Measurements from ENCODE around the gene GRIK4. TPM values are rescaled to one million over a fixed set of nuclear protein-coding genes. Genes with fewer than 3 reads are reported as not detected.

Gene GRIK4
- polyA plus RNA-seq, 1 experiment: not detected

- Histone ChIP-seq H3K36me3 (ENCODE audit: control insufficient read depth, insufficient read depth, low read length) (no peaks in the 10 kb centered on the region), H3K27me3 (ENCODE audit: control insufficient read depth, insufficient read depth, low read length) (peaks cover 3% of the 10 kb centered on the region), H3K4me3 (ENCODE audit: low read depth, low read length) (no peak overlapping the region)
- TF ChIP-seq CTCF (IDR thresholded peaks at IDR 0.05; ENCODE audit: insufficient read depth, low read depth, low read length): no peak
- ChIA-PET CTCF (interaction anchor here (0.6 to 1.2 kb wide), 3 partner anchors 9 to 179 kb away, joined by 3 read pairs; no protein-coding TSS in a partner anchor), POLR2A (no interaction called here)
- no peak for DNase-seq (ENCODE audit: low read depth)
Measured at GRCh38 chr11:120517390-120517761, 5.8 kb downstream of the GRIK4 start.

- POLR2A ChIA-PET: no interaction called here
- no peak for DNase-seq (ENCODE audit: low read depth)
- CTCF ChIA-PET: interaction anchor here (0.6 to 1.1 kb wide), 3 partner anchors 8 to 178 kb away, joined by 3 read pairs; no protein-coding TSS in a partner anchor
- Histone ChIP-seq H3K27me3 (ENCODE audit: control insufficient read depth, insufficient read depth, low read length) (peaks cover 3% of the 10 kb centered on the region), H3K4me3 (ENCODE audit: low read depth, low read length) (no peak overlapping the region), H3K36me3 (ENCODE audit: control insufficient read depth, insufficient read depth, low read length) (no peaks in the 10 kb centered on the region)
- no peak for TF ChIP-seq CTCF (IDR thresholded peaks at IDR 0.05; ENCODE audit: insufficient read depth, low read depth, low read length)
Measured at GRCh38 chr11:120517801-120518291, 6.3 kb downstream of the GRIK4 start.

GRCh38 chr11:120518356-120518755 lies 6.8 kb downstream of the GRIK4 start:
- H3K4me3 ChIP-seq (ENCODE audit: low read depth, low read length): no peak overlapping the region
- DNase-seq (ENCODE audit: low read depth): no peak
- no peak for TF ChIP-seq CTCF (IDR thresholded peaks at IDR 0.05; ENCODE audit: insufficient read depth, low read depth, low read length)
- peaks cover 3% of the 10 kb centered on the region for H3K27me3 ChIP-seq (ENCODE audit: control insufficient read depth, insufficient read depth, low read length)
- H3K36me3 ChIP-seq (ENCODE audit: control insufficient read depth, insufficient read depth, low read length): no peaks in the 10 kb centered on the region
- ChIA-PET POLR2A (no interaction called here), CTCF (interaction anchor here (0.6 kb wide), 1 partner anchor 169 kb away, joined by 3 read pairs; no protein-coding TSS in a partner anchor)

GRCh38 chr11:120519474-120519873 lies 7.9 kb downstream of the GRIK4 start:
- no peak for DNase-seq (ENCODE audit: low read depth)
- no peak for TF ChIP-seq CTCF (IDR thresholded peaks at IDR 0.05; ENCODE audit: insufficient read depth, low read depth, low read length)
- CTCF ChIA-PET: no interaction called here

GRCh38 chr11:120520091-120520822 lies 8.7 kb downstream of the GRIK4 start:
- POLR2A ChIA-PET: no interaction called here
- no peak overlapping the region for H3K4me3 ChIP-seq (ENCODE audit: low read depth, low read length)
- H3K36me3 ChIP-seq (ENCODE audit: control insufficient read depth, insufficient read depth, low read length): no peaks in the 10 kb centered on the region
- TF ChIP-seq CTCF (IDR thresholded peaks at IDR 0.05; ENCODE audit: insufficient read depth, low read depth, low read length): no peak
- peaks cover 2% of the 10 kb centered on the region for H3K27me3 ChIP-seq (ENCODE audit: control insufficient read depth, insufficient read depth, low read length)
- CTCF ChIA-PET: interaction anchor here (1.1 kb wide), 1 partner anchor 9 kb away, joined by 3 read pairs; the partner anchor contains the start of gene GRIK4
- no peak for DNase-seq (ENCODE audit: low read depth)

More at GRCh38 chr11:120519474-120519873, 7.9 kb downstream of the GRIK4 start:
- POLR2A ChIA-PET: no interaction called here
- H3K27me3 ChIP-seq (ENCODE audit: control insufficient read depth, insufficient read depth, low read length): peaks cover under 1% of the 10 kb centered on the region
- no peaks in the 10 kb centered on the region for H3K36me3 ChIP-seq (ENCODE audit: control insufficient read depth, insufficient read depth, low read length)
- H3K4me3 ChIP-seq (ENCODE audit: low read depth, low read length): no peak overlapping the region

Data from BJ (cell line).